ENCODE measurements around the gene CAVIN2. TPM values are rescaled to one million over a fixed set of nuclear protein-coding genes. Genes with fewer than 3 reads are reported as not detected.

Gene CAVIN2
- total RNA-seq, 4 donors from 2014 or later, result 90.6 to 179 (median 120) TPM

- Histone ChIP-seq H3K9me3 (no peaks in the 10 kb centered on the region), H3K36me3 (peaks cover 8 to 33% (median 12%) of the 10 kb centered on the region in 4 donors), H3K27ac (replicated peaks in 1 of 4) (no peak overlapping the region), H3K4me3 (no peak overlapping the region), H3K4me1 (peaks cover 23 to 39% (median 31%) of the 10 kb centered on the region in 4 donors), H3K27me3 (no peaks in the 10 kb centered on the region)
- DNase-seq (ENCODE audit: extremely low spot score), result no peak
- TF ChIP-seq POLR2AphosphoS5 (IDR thresholded peaks at IDR 0.05) (no peak), EP300 (IDR thresholded peaks at IDR 0.05) (no peak), POLR2A (IDR thresholded peaks at IDR 0.05; ENCODE audit: low read depth) (no peak)
- TF ChIP-seq, protein P1, sequence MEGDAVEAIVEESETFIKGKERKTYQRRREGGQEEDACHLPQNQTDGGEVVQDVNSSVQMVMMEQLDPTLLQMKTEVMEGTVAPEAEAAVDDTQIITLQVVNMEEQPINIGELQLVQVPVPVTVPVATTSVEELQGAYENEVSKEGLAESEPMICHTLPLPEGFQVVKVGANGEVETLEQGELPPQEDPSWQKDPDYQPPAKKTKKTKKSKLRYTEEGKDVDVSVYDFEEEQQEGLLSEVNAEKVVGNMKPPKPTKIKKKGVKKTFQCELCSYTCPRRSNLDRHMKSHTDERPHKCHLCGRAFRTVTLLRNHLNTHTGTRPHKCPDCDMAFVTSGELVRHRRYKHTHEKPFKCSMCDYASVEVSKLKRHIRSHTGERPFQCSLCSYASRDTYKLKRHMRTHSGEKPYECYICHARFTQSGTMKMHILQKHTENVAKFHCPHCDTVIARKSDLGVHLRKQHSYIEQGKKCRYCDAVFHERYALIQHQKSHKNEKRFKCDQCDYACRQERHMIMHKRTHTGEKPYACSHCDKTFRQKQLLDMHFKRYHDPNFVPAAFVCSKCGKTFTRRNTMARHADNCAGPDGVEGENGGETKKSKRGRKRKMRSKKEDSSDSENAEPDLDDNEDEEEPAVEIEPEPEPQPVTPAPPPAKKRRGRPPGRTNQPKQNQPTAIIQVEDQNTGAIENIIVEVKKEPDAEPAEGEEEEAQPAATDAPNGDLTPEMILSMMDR (IDR thresholded peaks at IDR 0.05), result no peak
- intact Hi-C loops (cut with DNase I), result no loop called here
- WGBS, result 84% methylated on average over 4 of the region's 4 CpGs
These were observed 13.5 kb downstream of the CAVIN2 start for GRCh38 chr2:191833356-191833755.

DNA sequence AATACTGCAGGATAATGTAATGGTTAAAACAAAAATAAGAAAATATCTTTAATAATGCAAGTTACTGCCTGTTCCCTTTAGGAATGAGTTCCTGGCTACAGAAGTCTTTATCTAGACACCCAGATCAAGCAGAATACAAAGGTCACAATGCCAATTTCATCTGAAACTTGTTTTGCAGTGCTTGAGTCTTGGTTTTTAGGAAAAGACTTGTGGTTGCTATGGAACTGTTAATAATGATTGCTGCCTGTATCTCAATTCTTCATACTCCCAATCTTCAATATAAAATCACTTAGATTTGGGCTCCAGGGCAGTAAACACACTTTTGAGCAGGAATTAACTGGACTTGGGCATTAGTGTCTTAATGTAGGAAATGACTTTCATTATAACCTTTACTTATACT, 14.2 kb downstream of the CAVIN2 start:
- TF ChIP-seq POLR2AphosphoS5 (IDR thresholded peaks at IDR 0.05) (no peak), POLR2A (IDR thresholded peaks at IDR 0.05; ENCODE audit: low read depth) (no peak), EP300 (IDR thresholded peaks at IDR 0.05) (no peak)
- TF ChIP-seq, protein P1 (IDR thresholded peaks at IDR 0.05), result no peak
- no peaks in the 10 kb centered on the region for H3K27me3 ChIP-seq
- peaks cover 16 to 32% (median 26%) of the 10 kb centered on the region in 4 donors for H3K4me1 ChIP-seq
- H3K4me3 ChIP-seq, result no peak overlapping the region
- no peak overlapping the region for H3K27ac ChIP-seq (replicated peaks in 1 of 4)
- DNase-seq (ENCODE audit: extremely low spot score), result no peak
- no peaks in the 10 kb centered on the region for H3K9me3 ChIP-seq
- H3K36me3 ChIP-seq, result peaks cover 8 to 33% (median 12%) of the 10 kb centered on the region in 4 donors
- intact Hi-C loops (cut with DNase I), result no loop called here

GRCh38 chr2:191831410-191831994, 15.4 kb downstream of the CAVIN2 start:
- WGBS, result 76% methylated on average over 1 of the region's 1 CpG
- H3K4me1 ChIP-seq, result peaks cover 4 to 21% (median 15%) of the 10 kb centered on the region in 4 donors
- H3K36me3 ChIP-seq, result peaks cover 8 to 33% (median 11%) of the 10 kb centered on the region in 4 donors
- intact Hi-C loops (cut with DNase I), result no loop called here
- H3K4me3 ChIP-seq, result no peak overlapping the region
- no peaks in the 10 kb centered on the region for H3K27me3 ChIP-seq
- TF ChIP-seq POLR2A (IDR thresholded peaks at IDR 0.05; ENCODE audit: low read depth) (no peak), POLR2AphosphoS5 (IDR thresholded peaks at IDR 0.05) (no peak), EP300 (IDR thresholded peaks at IDR 0.05) (no peak)
- TF ChIP-seq, protein P1 (IDR thresholded peaks at IDR 0.05), result no peak
- no peaks in the 10 kb centered on the region for H3K9me3 ChIP-seq
- no peak for DNase-seq (ENCODE audit: extremely low spot score)
- no peak overlapping the region for H3K27ac ChIP-seq (replicated peaks in 1 of 4)

GRCh38 chr2:191824398-191824797, 22.5 kb downstream of the CAVIN2 start:
- intact Hi-C loops (cut with DNase I), result loop anchor here (5.0 kb wide), 1 partner anchor 198 kb away; no protein-coding TSS in a partner anchor
- H3K36me3 ChIP-seq, result no peaks in the 10 kb centered on the region
- no peak for DNase-seq (ENCODE audit: extremely low spot score)
- no peaks in the 10 kb centered on the region for H3K4me1 ChIP-seq
- TF ChIP-seq POLR2AphosphoS5 (IDR thresholded peaks at IDR 0.05) (no peak), EP300 (IDR thresholded peaks at IDR 0.05) (no peak)
- TF ChIP-seq, protein P1 (IDR thresholded peaks at IDR 0.05), result no peak
- no peak overlapping the region for H3K27ac ChIP-seq (replicated peaks in 1 of 4)
- no peak overlapping the region for H3K4me3 ChIP-seq
- WGBS, result 95% methylated on average over 2 of the region's 2 CpGs
- no peaks in the 10 kb centered on the region for H3K9me3 ChIP-seq
- H3K27me3 ChIP-seq, result no peaks in the 10 kb centered on the region

GRCh38 chr2:191821078-191821477, 25.8 kb downstream of the CAVIN2 start:
- 85% methylated on average over 1 of the region's 1 CpG for WGBS
- TF ChIP-seq, protein P1 (IDR thresholded peaks at IDR 0.05), result no peak
- TF ChIP-seq POLR2AphosphoS5 (IDR thresholded peaks at IDR 0.05) (no peak), EP300 (IDR thresholded peaks at IDR 0.05) (no peak), POLR2A (IDR thresholded peaks at IDR 0.05; ENCODE audit: low read depth) (no peak)

More at GRCh38 chr2:191821078-191821477, 25.8 kb downstream of the CAVIN2 start:
- no peaks in the 10 kb centered on the region for H3K4me1 ChIP-seq
- DNase-seq (ENCODE audit: extremely low spot score), result no peak
- no peaks in the 10 kb centered on the region for H3K27me3 ChIP-seq
- intact Hi-C loops (cut with DNase I), result loop anchor here (5.0 kb wide), 1 partner anchor 201 kb away; no protein-coding TSS in a partner anchor
- no peak overlapping the region for H3K27ac ChIP-seq (replicated peaks in 1 of 4)
- H3K4me3 ChIP-seq, result no peak overlapping the region
- no peaks in the 10 kb centered on the region for H3K9me3 ChIP-seq
- H3K36me3 ChIP-seq, result no peaks in the 10 kb centered on the region

All from esophagus muscularis mucosa (tissue), 4 donors.